ENCODE measurements around the gene PLB1.

Gene PLB1

DNA sequence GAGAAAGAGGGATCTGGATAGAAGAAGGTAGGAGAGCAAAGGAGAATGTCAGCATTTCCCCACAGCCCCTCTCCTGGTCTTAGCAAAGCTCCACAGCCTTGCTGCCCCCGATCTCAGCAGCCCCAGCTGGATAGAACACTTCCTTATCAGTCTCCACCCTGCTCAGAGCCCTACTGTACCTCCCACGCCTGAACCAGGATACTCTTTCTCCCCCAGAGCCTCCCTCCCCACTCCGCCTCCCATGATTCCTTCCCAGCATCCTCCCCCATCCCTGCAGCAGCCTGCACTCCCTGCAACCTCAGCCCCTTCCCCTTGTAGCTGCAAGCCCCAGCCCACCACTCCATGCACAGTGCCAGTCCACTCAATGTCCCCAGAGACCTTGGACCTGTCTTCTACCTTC is 25.8 kb downstream of the PLB1 start:
- ATAC-seq (replicated peaks) (no peak), DNase-seq (no peak)
- peaks cover 3% of the 10 kb centered on the region for H3K36me3 Mint-ChIP-seq (ENCODE audit: insufficient read depth)
- no peak overlapping the region for H3K27ac Mint-ChIP-seq
- no peaks in the 10 kb centered on the region for H3K4me1 Mint-ChIP-seq (ENCODE audit: low read depth in 2 of 2)
- H3K27me3 Mint-ChIP-seq: peaks cover 73 to 87% of the 10 kb centered on the region in 2 donors
- H3K9me3 Mint-ChIP-seq: no peaks in the 10 kb centered on the region
- H3K4me3 Mint-ChIP-seq: no peak overlapping the region

DNA sequence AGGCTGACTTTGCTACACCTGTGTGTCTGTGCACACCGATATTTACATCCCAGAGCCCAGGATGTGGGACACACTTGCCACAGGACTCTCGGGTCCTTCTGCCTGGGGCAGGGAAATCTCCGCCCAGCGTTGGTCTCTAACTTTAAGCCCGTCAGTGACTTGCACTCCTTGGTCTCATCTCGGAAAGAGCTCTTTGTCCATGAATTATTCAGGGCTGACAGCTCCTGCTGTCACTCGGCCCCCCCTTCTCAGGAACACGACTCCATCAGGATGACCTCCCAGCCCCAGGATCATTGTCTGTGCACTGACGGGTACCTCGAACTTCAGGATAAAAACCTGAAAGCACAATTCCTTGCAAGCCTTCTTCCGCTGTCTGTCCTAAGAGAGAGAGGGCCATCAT is 26.6 kb downstream of the PLB1 start:
- no peaks in the 10 kb centered on the region for H3K9me3 Mint-ChIP-seq
- H3K4me1 Mint-ChIP-seq (ENCODE audit: low read depth in 2 of 2): no peaks in the 10 kb centered on the region
- H3K4me3 Mint-ChIP-seq: no peak overlapping the region
- no peak for DNase-seq
- H3K36me3 Mint-ChIP-seq (ENCODE audit: insufficient read depth): peaks cover 3% of the 10 kb centered on the region
- ATAC-seq (replicated peaks): no peak
- peaks cover 70 to 89% of the 10 kb centered on the region in 2 donors for H3K27me3 Mint-ChIP-seq
- no peak overlapping the region for H3K27ac Mint-ChIP-seq

DNA sequence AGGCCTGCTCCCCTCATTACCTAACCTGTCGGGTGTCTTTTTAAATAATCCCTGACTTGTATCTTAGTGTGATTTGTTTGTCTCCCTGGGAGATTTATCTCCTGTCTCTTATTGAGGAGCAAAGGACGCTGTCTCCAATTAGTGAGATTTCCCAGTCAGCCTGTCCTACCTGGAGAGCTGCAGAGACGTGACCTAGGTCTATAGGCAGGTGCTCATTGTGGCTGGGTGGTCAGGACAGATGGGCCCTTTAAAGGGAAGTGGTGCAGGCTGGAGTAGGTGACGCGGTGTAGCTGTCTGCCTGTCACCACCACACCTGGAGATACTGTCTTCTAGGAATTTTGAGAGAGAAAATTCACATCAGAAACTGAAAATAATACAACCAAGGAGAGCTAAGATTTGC is 28.0 kb downstream of the PLB1 start:
- Mint-ChIP-seq H3K27me3 (peaks cover 58 to 77% of the 10 kb centered on the region in 2 donors), H3K27ac (no peak overlapping the region), H3K4me1 (ENCODE audit: low read depth in 2 of 2) (no peaks in the 10 kb centered on the region), H3K36me3 (ENCODE audit: insufficient read depth) (peaks cover 3% of the 10 kb centered on the region), H3K4me3 (no peak overlapping the region), H3K9me3 (no peaks in the 10 kb centered on the region)
- ATAC-seq (replicated peaks) (no peak), DNase-seq (no peak)

DNA sequence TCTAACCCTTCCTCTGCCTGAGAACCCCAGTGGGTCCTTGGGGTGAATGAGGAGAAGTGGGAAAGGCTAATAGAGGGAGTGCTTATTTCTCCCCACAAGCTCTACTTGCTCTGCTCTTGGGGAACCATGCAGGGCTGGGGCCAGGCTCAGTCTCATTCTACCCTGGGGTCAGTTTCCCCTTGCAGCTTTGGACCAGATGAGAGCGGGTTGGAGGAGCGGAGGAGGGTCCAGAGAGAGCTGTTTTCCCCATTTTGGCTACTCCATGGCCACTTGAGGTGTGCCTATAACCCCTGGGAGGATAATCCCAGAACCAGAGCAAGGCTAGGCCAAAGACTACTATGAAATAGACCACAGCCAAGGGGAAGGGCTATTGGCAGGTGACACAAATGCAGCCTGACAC is 29.6 kb downstream of the PLB1 start:
- H3K36me3 Mint-ChIP-seq (ENCODE audit: insufficient read depth): peaks cover 3% of the 10 kb centered on the region
- no peaks in the 10 kb centered on the region for H3K9me3 Mint-ChIP-seq
- DNase-seq (no peak), ATAC-seq (replicated peaks) (no peak)
- no peaks in the 10 kb centered on the region for H3K4me1 Mint-ChIP-seq (ENCODE audit: low read depth in 2 of 2)
- no peak overlapping the region for H3K27ac Mint-ChIP-seq
- peaks cover 46 to 64% of the 10 kb centered on the region in 2 donors for H3K27me3 Mint-ChIP-seq
- no peak overlapping the region for H3K4me3 Mint-ChIP-seq

DNA sequence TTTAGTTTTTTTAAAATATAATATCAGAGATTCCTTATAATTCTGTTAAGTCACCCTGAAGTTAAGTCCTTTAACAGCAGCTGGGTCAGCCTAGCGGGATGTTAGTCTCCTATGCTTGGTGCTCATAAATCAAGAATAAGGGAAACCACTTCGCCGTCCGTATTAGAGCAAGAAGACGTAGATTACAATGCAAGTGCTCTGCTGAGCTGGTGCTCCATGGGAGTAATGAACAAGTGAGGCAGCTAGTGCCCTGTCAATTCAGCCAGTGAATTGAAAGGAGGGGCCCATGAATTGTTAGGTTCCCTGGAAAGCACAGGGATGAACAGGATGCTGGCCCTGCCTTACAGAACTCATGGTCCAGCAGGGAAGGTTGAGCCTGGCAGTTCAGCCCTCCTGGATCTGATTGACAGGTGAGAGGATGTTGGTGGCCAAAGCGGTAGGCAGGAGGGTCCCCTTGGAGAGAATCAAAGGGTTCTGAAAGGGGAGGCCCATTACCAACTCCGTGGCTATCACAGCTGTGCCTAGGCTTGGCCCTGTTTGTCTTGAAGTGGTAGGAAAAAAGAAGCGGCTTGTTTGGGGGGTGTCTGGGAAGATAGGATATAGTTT is 30.8 kb downstream of the PLB1 start:
- peaks cover 34 to 53% of the 10 kb centered on the region in 2 donors for H3K27me3 Mint-ChIP-seq
- H3K36me3 Mint-ChIP-seq (ENCODE audit: insufficient read depth): peaks cover 3% of the 10 kb centered on the region
- H3K4me1 Mint-ChIP-seq (ENCODE audit: low read depth in 2 of 2): no peaks in the 10 kb centered on the region
- no peak overlapping the region for H3K27ac Mint-ChIP-seq
- no peaks in the 10 kb centered on the region for H3K9me3 Mint-ChIP-seq
- no peak for ATAC-seq (replicated peaks)
- no peak overlapping the region for H3K4me3 Mint-ChIP-seq
- DNase-seq: no peak

DNA sequence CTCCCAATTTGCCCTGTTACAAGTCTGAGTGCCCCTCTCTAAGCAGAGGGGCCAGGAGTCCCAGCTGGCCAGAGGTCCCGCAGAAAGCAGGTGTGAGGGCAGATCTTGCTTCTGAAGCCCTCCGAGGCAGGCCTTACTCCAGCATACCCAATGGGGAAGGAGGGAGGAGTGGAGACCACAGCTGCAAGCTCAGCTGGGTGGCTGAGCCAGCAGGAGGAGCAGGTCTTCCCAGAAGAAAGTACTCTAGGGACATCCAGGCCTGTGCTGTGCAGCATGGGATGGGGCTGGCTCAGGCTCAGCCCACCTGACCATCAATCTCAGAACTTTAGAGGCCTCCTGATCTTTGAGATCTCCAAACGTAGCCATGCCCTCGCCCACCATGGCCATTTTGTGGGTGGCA is 31.3 kb downstream of the PLB1 start:
- Mint-ChIP-seq H3K27ac (no peak overlapping the region), H3K36me3 (ENCODE audit: insufficient read depth) (peaks cover 3% of the 10 kb centered on the region), H3K4me3 (no peak overlapping the region), H3K9me3 (no peaks in the 10 kb centered on the region), H3K27me3 (peaks cover 28 to 53% of the 10 kb centered on the region in 2 donors), H3K4me1 (ENCODE audit: low read depth in 2 of 2) (no peaks in the 10 kb centered on the region)
- DNase-seq (no peak), ATAC-seq (replicated peaks) (no peak)

DNA sequence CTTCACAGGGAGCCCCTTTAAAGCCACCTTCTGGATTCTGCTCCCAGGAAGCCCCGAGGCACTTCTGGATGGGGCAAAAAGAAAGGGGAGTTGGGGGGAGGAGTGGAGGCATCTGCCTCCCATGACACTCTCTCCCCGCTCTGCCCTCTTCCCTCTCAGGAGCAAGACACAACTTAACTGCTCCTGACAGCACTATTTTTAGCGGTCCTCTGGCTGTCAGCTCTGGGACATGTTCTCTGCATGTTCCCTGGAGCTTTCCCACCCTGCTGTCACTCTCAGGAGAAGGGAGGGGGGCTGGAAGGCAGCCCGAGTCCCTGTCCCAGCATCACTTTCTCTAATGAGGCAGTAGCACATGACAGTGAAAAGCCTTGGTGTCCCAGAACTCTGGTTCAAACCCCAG is 32.3 kb downstream of the PLB1 start:
- no peaks in the 10 kb centered on the region for H3K4me1 Mint-ChIP-seq (ENCODE audit: low read depth in 2 of 2)
- peaks cover 6% of the 10 kb centered on the region for H3K36me3 Mint-ChIP-seq (ENCODE audit: insufficient read depth)
- H3K27me3 Mint-ChIP-seq: peaks cover 26 to 53% of the 10 kb centered on the region in 2 donors

DNA sequence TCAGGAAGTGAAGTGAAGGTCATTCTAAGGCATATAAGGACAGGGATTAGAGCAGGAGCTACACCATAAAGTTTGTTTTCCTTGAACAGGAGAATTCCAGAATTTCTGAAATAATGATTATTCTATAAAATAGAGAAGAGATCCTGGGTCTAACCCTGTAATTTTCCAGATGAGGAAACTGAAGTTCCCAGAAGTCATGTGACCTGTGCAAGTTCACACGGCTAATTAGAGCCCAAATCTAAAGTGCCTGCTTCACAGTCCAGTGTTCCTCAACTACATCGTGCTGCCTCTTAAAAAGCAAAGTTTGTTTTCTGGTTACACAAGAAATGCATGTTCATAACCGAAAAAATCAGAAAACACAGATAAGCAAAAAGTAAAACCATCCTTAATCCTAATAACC is 34.9 kb downstream of the PLB1 start:
- Mint-ChIP-seq H3K27ac (no peak overlapping the region), H3K27me3 (peaks cover 16 to 40% of the 10 kb centered on the region in 2 donors), H3K36me3 (ENCODE audit: insufficient read depth) (peaks cover 3% of the 10 kb centered on the region), H3K4me1 (ENCODE audit: low read depth in 2 of 2) (no peaks in the 10 kb centered on the region), H3K9me3 (no peaks in the 10 kb centered on the region), H3K4me3 (no peak overlapping the region)
- DNase-seq (no peak), ATAC-seq (replicated peaks) (no peak)

More for the DNA sequence above, 32.3 kb downstream of the PLB1 start:
- DNase-seq (no peak), ATAC-seq (replicated peaks) (no peak)
- Mint-ChIP-seq H3K9me3 (no peaks in the 10 kb centered on the region), H3K27ac (no peak overlapping the region), H3K4me3 (no peak overlapping the region)

DNA sequence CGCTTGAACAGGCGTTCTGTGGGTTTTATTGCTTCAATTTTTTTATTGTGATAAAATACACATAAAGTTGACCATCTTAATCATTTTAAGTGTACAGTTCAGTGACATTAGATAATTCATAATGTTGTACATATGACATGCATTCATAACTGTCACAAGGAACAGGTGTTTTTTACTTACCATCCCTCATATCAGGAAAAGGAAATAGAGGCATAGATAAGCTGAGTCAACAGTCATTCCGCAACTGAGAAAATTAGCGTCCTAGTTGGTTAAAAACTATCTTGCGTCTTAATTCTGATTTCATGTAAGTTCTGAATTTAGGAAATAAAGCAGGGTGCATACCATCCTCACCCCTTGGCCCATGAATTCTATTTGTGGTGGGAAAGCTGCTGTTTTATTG is 36.5 kb downstream of the PLB1 start:
- Mint-ChIP-seq H3K36me3 (ENCODE audit: insufficient read depth) (peaks cover 3% of the 10 kb centered on the region), H3K4me1 (ENCODE audit: low read depth in 2 of 2) (no peaks in the 10 kb centered on the region), H3K27me3 (peaks cover 14 to 28% of the 10 kb centered on the region in 2 donors), H3K27ac (no peak overlapping the region), H3K4me3 (no peak overlapping the region), H3K9me3 (no peaks in the 10 kb centered on the region)
- DNase-seq (no peak), ATAC-seq (replicated peaks) (no peak)

DNA sequence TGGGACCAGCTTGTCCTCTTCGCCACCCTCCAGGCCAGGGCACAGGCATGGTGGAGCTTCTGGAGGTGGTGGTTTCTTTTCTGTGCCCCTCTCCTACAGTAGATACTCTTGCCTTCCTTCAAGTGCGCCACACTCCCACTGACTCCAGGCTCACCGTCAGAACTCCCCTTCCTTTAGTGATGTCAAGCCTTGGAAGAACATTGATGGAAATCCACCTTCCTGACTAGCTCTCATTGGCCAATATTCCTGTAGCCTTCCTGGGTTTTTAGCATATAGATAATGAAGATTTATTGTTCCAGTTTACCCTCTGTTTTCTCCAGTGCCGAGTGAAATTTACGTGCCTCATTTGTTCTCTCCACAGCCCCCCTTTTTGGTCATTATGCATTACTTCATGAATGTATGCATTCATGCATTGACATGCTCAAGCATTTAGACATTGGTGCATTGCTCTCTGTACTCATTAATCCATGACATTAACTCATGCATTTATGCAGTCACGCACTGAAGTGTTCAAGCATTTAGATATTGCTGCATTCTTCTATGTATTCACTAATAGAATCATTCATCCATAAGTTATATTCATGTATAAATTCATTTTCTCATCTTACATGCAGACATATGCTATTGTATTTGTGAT is 37.3 kb downstream of the PLB1 start:
- no peak overlapping the region for H3K27ac Mint-ChIP-seq
- peaks cover 3% of the 10 kb centered on the region for H3K36me3 Mint-ChIP-seq (ENCODE audit: insufficient read depth)
- peaks cover 0 to 1% of the 10 kb centered on the region in 2 donors for H3K4me1 Mint-ChIP-seq (ENCODE audit: low read depth in 2 of 2)
- no peak overlapping the region for H3K4me3 Mint-ChIP-seq
- peaks cover 14 to 27% of the 10 kb centered on the region in 2 donors for H3K27me3 Mint-ChIP-seq
- no peaks in the 10 kb centered on the region for H3K9me3 Mint-ChIP-seq
- no peak for DNase-seq
- no peak for ATAC-seq (replicated peaks)

DNA sequence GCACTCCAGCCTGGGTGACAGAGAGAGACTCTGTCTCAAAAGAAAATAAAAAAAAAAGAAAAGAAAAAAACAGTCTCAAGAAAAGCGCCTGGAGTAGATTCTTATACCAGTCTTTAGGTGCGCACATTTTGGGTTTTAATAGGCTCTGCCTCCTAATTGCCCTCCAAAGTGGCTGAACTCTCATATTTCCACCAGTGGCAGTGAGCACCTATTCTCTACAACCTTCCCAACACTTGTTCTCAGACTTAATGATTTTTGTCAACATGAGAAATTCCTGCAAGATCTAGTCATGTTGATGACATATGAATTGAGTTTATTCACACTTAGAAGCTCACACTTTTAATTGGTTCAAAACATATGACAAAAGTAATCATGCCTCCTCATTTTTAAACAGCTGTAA is 39.0 kb downstream of the PLB1 start:
- ATAC-seq (replicated peaks): no peak
- no peak overlapping the region for H3K4me3 Mint-ChIP-seq

DNA sequence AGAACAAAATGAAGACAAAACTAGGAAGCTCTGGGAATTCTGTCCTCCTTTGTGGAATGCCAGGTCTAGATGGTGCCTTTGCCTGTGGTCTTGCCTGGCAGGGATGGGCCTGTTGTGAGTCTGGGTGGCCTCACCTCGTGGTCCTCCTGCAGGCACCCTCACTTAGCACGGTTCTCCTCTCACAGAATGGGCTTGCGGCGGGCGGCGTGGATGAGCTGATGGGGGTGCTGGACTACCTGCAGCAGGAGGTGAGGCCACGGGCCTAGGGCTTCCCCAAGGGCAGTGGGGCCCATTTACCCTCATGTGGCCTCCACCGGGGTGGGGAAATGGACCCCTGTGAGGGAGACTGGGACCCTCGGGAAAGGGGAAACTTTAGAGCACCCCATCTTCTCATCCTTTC is 42.3 kb downstream of the PLB1 start:
- Mint-ChIP-seq H3K4me3 (no peak overlapping the region), H3K36me3 (ENCODE audit: insufficient read depth) (no peaks in the 10 kb centered on the region), H3K27me3 (peaks cover 20 to 23% of the 10 kb centered on the region in 2 donors), H3K9me3 (no peaks in the 10 kb centered on the region), H3K4me1 (ENCODE audit: low read depth in 2 of 2) (peaks cover 5 to 7% of the 10 kb centered on the region in 2 donors), H3K27ac (no peak overlapping the region)
- ATAC-seq (replicated peaks) (no peak), DNase-seq (no peak)

More for the DNA sequence above, 39.0 kb downstream of the PLB1 start:
- Mint-ChIP-seq H3K9me3 (no peaks in the 10 kb centered on the region), H3K4me1 (ENCODE audit: low read depth in 2 of 2) (peaks cover 0 to 1% of the 10 kb centered on the region in 2 donors), H3K36me3 (ENCODE audit: insufficient read depth) (peaks cover 3% of the 10 kb centered on the region), H3K27ac (no peak overlapping the region), H3K27me3 (peaks cover 19 to 29% of the 10 kb centered on the region in 2 donors)
- no peak for DNase-seq

DNA sequence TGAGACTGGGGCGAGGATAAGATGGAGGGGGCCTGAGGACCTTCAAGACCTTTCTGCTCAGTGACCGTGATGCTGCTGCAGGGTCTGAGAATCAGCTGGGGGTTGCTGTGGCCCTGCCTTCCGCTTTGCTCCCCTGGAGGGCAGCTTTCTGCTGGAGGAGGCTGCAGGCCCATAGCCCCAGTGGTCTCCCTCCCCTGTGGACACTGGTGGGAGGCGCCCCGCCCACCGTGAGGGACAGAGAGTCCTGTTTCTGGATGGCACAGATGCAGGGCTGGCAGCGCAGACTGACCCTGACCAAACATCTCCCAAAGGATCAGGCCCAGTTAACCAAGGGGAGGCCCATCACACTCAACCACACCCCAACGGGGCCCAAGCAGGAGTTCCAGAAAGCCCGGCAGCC is 42.8 kb downstream of the PLB1 start:
- H3K36me3 Mint-ChIP-seq (ENCODE audit: insufficient read depth): no peaks in the 10 kb centered on the region
- ATAC-seq (replicated peaks): no peak
- no peak overlapping the region for H3K4me3 Mint-ChIP-seq
- no peak overlapping the region for H3K27ac Mint-ChIP-seq
- peaks cover 5 to 7% of the 10 kb centered on the region in 2 donors for H3K4me1 Mint-ChIP-seq (ENCODE audit: low read depth in 2 of 2)
- H3K27me3 Mint-ChIP-seq: peaks cover 15 to 19% of the 10 kb centered on the region in 2 donors
- DNase-seq: no peak
- no peaks in the 10 kb centered on the region for H3K9me3 Mint-ChIP-seq

DNA sequence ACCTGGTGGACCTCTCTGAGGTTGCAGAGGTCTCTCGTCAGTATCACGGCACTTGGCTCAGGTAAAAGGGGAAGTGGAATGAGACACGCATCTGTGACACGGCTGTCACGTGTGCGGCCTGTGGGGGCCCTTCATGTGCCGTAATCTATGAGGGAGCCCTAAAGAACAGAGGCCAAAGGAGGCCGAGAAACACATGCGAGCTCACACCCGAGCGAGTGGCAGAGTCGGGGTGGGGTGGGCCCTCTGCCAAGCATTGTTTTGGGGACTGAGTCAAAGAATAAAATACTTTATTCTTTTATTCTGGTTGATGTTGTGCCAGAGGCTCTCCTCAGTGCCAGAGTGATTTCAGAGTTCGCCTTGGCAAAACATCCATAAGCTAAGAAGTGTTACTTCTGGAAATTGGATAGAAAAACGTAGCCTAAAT is 43.3 kb downstream of the PLB1 start:
- H3K36me3 Mint-ChIP-seq (ENCODE audit: insufficient read depth): no peaks in the 10 kb centered on the region
- H3K4me3 Mint-ChIP-seq: no peak overlapping the region
- DNase-seq: no peak
- peaks cover 10 to 19% of the 10 kb centered on the region in 2 donors for H3K27me3 Mint-ChIP-seq
- H3K27ac Mint-ChIP-seq: peak overlapping the region in 1 of 2 donors; percentile 8
- H3K9me3 Mint-ChIP-seq: no peaks in the 10 kb centered on the region
- peaks cover 5 to 8% of the 10 kb centered on the region in 2 donors for H3K4me1 Mint-ChIP-seq (ENCODE audit: low read depth in 2 of 2)
- ATAC-seq (replicated peaks): no peak
